Stimulated activated CD8-positive, alpha-beta memory T cell treated with anti-CD3 and anti-CD28 coated beads, Interleukin-15, amount 100 ng/mL, for 24 hours (primary cell): ENCODE results near the gene ZNF502.

Experiments
- DNase-seq: peaks from one replicate; pipeline ENCODE4 v3.0.0-alpha.2; 2020; ENCODE audit warnings: low read depth

The ZNF502 gene

GRCh38 chr3:44771424-44772098, 59.1 kb downstream of the ZNF502 start:
- DNase-seq: no peak

GRCh38 chr3:44772099-44772442, 59.6 kb downstream of the ZNF502 start:
- no peak for DNase-seq
